PC-9 (cell line): ENCODE measurements around the gene CDX1. TPM values are rescaled to one million over a fixed set of nuclear protein-coding genes. Genes with fewer than 3 reads are reported as not detected.

Source experiments
- BruUV-seq: library from RNA; stranded (reverse); fragments of 400-500 nt; replicated peaks from 2 replicates; lab custom pipeline; 2021; lab: Mats Ljungman, UMichigan
- CTCF ChIA-PET: fragments of 300-600 bp; sonication (Branson Sonifier 250); formaldehyde crosslinking; loops from one replicate; lab custom pipeline; 2022; ENCODE audit warnings: antibody characterized with exemption; lab: Charles Lee
- POLR2A ChIA-PET: fragments of 300-600 bp; sonication (Branson Sonifier 250); formaldehyde crosslinking; loops from one replicate; lab custom pipeline; 2022; ENCODE audit warnings: antibody characterized with exemption; ENCODE audit not compliant: unreplicated experiment; lab: Charles Lee
- DNase-seq, 2 experiments: peaks; one replicate each; pipeline versions ENCODE4 v3.0.0 to v3.0.0-alpha.2; 2015 to 2022; ENCODE audit warnings: mixed read lengths in 1 of 2
- H2AFZ ChIP-seq: fragments of 200-600 bp; sonication (generic); 2 replicates; pipeline ENCODE4 v1.8.1; 2017; ENCODE audit warnings: antibody characterized with exemption
- H3F3A ChIP-seq: fragments of 200-600 bp; sonication (generic); 2 replicates; pipeline ENCODE4 v1.8.1; 2017; ENCODE audit warnings: antibody characterized with exemption, mild to moderate bottlenecking, low read depth; ENCODE audit not compliant: insufficient read depth
- H3K27ac ChIP-seq: fragments of 200-600 bp; sonication (generic); 2 replicates; pipeline ENCODE4 v1.6.1; 2016; ENCODE audit warnings: mixed run types
- H3K27me3 ChIP-seq: fragments of 200-600 bp; sonication (generic); 2 replicates; pipeline ENCODE4 v1.6.1; 2016; ENCODE audit warnings: low read depth, mixed run types; ENCODE audit not compliant: insufficient read depth
- H3K36me3 ChIP-seq: fragments of 200-600 bp; sonication (generic); 2 replicates; pipeline ENCODE4 v1.6.1; 2016; ENCODE audit warnings: low read depth, mixed run types
- H3K4me1 ChIP-seq: fragments of 200-600 bp; sonication (generic); replicated peaks from 2 replicates; pipeline ENCODE4 v1.6.1; 2016; ENCODE audit warnings: mixed run types; ENCODE audit not compliant: insufficient read depth
- H3K4me2 ChIP-seq: fragments of 200-600 bp; sonication (generic); 2 replicates; pipeline ENCODE4 v1.6.1; 2017; ENCODE audit warnings: mixed run types
- H3K4me3 ChIP-seq: fragments of 200-600 bp; sonication (generic); 2 replicates; pipeline ENCODE4 v1.6.1; 2016; ENCODE audit warnings: mixed run types
- H3K79me2 ChIP-seq: fragments of 200-600 bp; sonication (generic); 2 replicates; pipeline ENCODE4 v1.6.1; 2017; ENCODE audit warnings: low read depth, mixed run types
- H3K9me2 ChIP-seq: fragments of 200-600 bp; sonication (generic); 2 replicates; pipeline ENCODE4 v1.8.1; 2017; ENCODE audit warnings: mild to moderate bottlenecking; ENCODE audit not compliant: insufficient read depth
- H3K9me3 ChIP-seq: fragments of 200-600 bp; sonication (generic); 2 replicates; pipeline ENCODE4 v1.8.1; 2016; ENCODE audit warnings: low read depth; ENCODE audit not compliant: insufficient read depth
- H4K20me1 ChIP-seq: fragments of 200-600 bp; sonication (generic); 2 replicates; pipeline ENCODE4 v1.8.1; 2017; ENCODE audit not compliant: insufficient read depth
- CTCF ChIP-seq: fragments of 200-600 bp; sonication (generic); conservative IDR thresholded peaks from 2 replicates; pipeline ENCODE4 v1.6.1; 2017; ENCODE audit warnings: mixed run types, antibody characterized with exemption, mild to moderate bottlenecking, moderate library complexity
- EZH2 ChIP-seq: fragments of 200-600 bp; sonication (generic); IDR thresholded peaks from 2 replicates; pipeline ENCODE4 v1.8.0; 2017; ENCODE audit warnings: antibody characterized with exemption, low read depth
- intact Hi-C: fragments of 100-400 bp; cut with micrococcal nuclease; formaldehyde crosslinking; loops from one replicate; pipeline ENCODE4 v1.10.0; 2022; ENCODE audit not compliant: unreplicated experiment
- total RNA-seq: library from RNA; stranded (reverse); gene quantifications from 2 replicates; pipeline ENCODE4 v1.2.3, GENCODE V29; 2021

The CDX1 gene
- total RNA-seq, 1 experiment from 2014 or later, result not detected

GRCh38 chr5:150215979-150216944 is 49.7 kb downstream of the CDX1 start:
- CTCF ChIA-PET, result interaction anchor here (0.7 kb wide), 1 partner anchor 134 kb away, joined by 4 read pairs; no protein-coding TSS in a partner anchor
- Histone ChIP-seq H3K27me3 (no peaks in the 10 kb centered on the region), H3F3A (no peaks in the 10 kb centered on the region), H3K4me2 (no peak overlapping the region), H3K9me2 (no peaks in the 10 kb centered on the region), H3K9me3 (no peaks in the 10 kb centered on the region), H3K4me3 (no peak overlapping the region), H3K27ac (no peak overlapping the region), H3K36me3 (no peaks in the 10 kb centered on the region), H3K79me2 (no peaks in the 10 kb centered on the region), H2AFZ (no peak overlapping the region), H3K4me1 (0 out of 2 replicates have a peak, but pooled peaks cover 7% of the 10 kb centered on the region), H4K20me1 (no peaks in the 10 kb centered on the region)
- TF ChIP-seq CTCF (no peak), EZH2 (no peak)
- no peak for DNase-seq
- POLR2A ChIA-PET, result no interaction called here
- intact Hi-C loops, result loop anchor here (5.0 to 10.0 kb wide), 2 partner anchors 171 to 579 kb away; no protein-coding TSS in a partner anchor
- no TSS peak for BruUV-seq

GRCh38 chr5:150217038-150217437 is 50.5 kb downstream of the CDX1 start:
- POLR2A ChIA-PET, result no interaction called here
- H3K4me3 ChIP-seq, result no peak overlapping the region
- BruUV-seq, result no TSS peak
- CTCF ChIA-PET, result interaction anchor here (0.7 kb wide), 1 partner anchor 134 kb away, joined by 4 read pairs; no protein-coding TSS in a partner anchor
- no peaks in the 10 kb centered on the region for H3F3A ChIP-seq
- H3K27me3 ChIP-seq, result no peaks in the 10 kb centered on the region
- no peaks in the 10 kb centered on the region for H3K9me3 ChIP-seq
- no peak overlapping the region for H2AFZ ChIP-seq
- TF ChIP-seq EZH2, result no peak
- TF ChIP-seq CTCF, result no peak
- no peak for DNase-seq
- intact Hi-C loops, result loop anchor here (5.0 to 10.0 kb wide), 2 partner anchors 172 to 580 kb away; no protein-coding TSS in a partner anchor
- H3K4me1 ChIP-seq, result 0 out of 2 replicates have a peak, but pooled peaks cover 7% of the 10 kb centered on the region
- no peaks in the 10 kb centered on the region for H3K79me2 ChIP-seq
- H3K36me3 ChIP-seq, result no peaks in the 10 kb centered on the region
- no peak overlapping the region for H3K27ac ChIP-seq
- no peaks in the 10 kb centered on the region for H4K20me1 ChIP-seq
- H3K4me2 ChIP-seq, result no peak overlapping the region
- H3K9me2 ChIP-seq, result no peaks in the 10 kb centered on the region

GRCh38 chr5:150217873-150218692 is 51.5 kb downstream of the CDX1 start:
- Histone ChIP-seq H3K27ac (no peak overlapping the region), H3K4me3 (no peak overlapping the region), H3K36me3 (no peaks in the 10 kb centered on the region), H3K9me3 (no peaks in the 10 kb centered on the region), H3K4me2 (no peak overlapping the region), H3K9me2 (no peaks in the 10 kb centered on the region), H3K4me1 (0 out of 2 replicates have a peak, but pooled peaks cover 7% of the 10 kb centered on the region), H4K20me1 (no peaks in the 10 kb centered on the region), H3K79me2 (no peaks in the 10 kb centered on the region), H3K27me3 (no peaks in the 10 kb centered on the region), H2AFZ (no peak overlapping the region), H3F3A (no peaks in the 10 kb centered on the region)
- intact Hi-C loops, result loop anchor here (1.0 to 10.0 kb wide), 7 partner anchors 57 to 581 kb away; no protein-coding TSS in a partner anchor
- TF ChIP-seq EZH2 (no peak), CTCF (peak; percentile 96)
- POLR2A ChIA-PET, result no interaction called here
- CTCF ChIA-PET, result interaction anchor here (0.5 to 1.0 kb wide), 3 partner anchors 73 to 218 kb away, joined by 3 to 4 read pairs (median 3); partner anchors contain the start of genes HMGXB3 and TIGD6
- no TSS peak for BruUV-seq
- DNase-seq, result peak; percentile 51 to 84
